Astrocyte of the cerebellum (primary cell): ENCODE measurements around the gene LIMD2.

Experiments used
- DNase-seq: peaks from one replicate; pipeline ENCODE4 v3.0.0-alpha.2; 2011; ENCODE audit warnings: low read depth
- H3K4me3 ChIP-seq: 2 replicates; pipeline ENCODE4 v1.5.1; 2011; ENCODE audit warnings: mild to moderate bottlenecking, low read depth, low read length, moderate library complexity
- in situ Hi-C: cut with HindIII; loops from 2 replicates; pipeline ENCODE4 v1.10.0; 2017; ENCODE audit warnings: low sequenced_read_pairs
- TF ChIP-seq, protein P1 (sequence below): IDR thresholded peaks from 2 replicates; pipeline ENCODE4 v1.5.1; 2012; ENCODE audit warnings: low read length, low read depth, moderate library complexity, mild to moderate bottlenecking; ENCODE audit errors: missing control alignments

LIMD2 gene

DNA sequence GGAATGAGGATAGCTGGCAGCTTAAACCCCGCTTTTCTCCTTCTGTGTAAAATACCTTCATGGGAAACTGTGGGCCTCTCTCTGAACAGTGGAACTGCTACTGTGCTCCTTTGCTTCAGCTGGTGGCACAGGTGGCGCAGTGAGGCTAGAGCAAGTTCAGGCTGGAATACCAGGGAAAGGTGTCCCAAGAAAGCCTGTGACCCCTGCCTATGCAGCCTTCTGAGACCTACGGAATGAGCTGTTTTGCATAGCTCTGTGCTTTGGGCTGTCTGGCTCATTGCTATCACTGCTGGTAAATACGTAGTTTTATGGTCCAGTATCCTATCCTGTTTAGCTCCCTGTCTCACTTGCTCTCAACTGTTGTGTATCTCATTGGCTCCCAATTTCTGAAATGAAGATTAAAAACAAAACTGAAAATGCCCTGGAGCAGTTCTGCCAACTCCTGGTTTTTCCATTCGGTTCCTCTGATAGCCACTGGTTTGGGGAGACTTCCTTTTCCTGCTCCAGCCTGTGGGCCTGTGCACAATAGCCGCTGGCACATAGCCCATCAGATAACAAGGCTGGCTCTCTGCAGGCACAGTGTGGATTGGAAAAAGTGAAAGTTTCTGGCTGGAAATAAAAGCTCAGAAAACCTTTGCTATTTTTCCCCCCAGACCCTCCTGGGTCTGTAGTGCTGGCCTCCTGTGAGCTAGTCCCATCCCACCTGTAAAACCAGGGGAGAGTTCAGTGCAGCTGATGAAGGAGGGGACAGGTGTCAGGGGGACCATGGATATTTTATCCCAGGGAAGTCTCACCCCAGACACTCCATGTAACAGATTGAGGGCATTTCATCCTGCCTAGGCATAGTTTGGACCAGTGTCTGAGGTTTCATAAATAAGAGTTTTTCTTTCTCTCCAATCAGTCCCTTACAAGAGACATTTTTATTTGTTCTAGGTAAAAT lies 24.0 kb downstream of the LIMD2 start:
- TF ChIP-seq, protein P1, sequence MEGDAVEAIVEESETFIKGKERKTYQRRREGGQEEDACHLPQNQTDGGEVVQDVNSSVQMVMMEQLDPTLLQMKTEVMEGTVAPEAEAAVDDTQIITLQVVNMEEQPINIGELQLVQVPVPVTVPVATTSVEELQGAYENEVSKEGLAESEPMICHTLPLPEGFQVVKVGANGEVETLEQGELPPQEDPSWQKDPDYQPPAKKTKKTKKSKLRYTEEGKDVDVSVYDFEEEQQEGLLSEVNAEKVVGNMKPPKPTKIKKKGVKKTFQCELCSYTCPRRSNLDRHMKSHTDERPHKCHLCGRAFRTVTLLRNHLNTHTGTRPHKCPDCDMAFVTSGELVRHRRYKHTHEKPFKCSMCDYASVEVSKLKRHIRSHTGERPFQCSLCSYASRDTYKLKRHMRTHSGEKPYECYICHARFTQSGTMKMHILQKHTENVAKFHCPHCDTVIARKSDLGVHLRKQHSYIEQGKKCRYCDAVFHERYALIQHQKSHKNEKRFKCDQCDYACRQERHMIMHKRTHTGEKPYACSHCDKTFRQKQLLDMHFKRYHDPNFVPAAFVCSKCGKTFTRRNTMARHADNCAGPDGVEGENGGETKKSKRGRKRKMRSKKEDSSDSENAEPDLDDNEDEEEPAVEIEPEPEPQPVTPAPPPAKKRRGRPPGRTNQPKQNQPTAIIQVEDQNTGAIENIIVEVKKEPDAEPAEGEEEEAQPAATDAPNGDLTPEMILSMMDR = no peak
- peak; percentile 90 for DNase-seq
- H3K4me3 ChIP-seq = no peak overlapping the region
- in situ Hi-C loops = loop anchor here (5.0 kb wide), 1 partner anchor 54 kb away; the partner anchor contains the start of gene MAP3K3

GRCh38 chr17:63675231-63675606 lies 24.7 kb downstream of the LIMD2 start:
- TF ChIP-seq, protein P1 = no peak
- no peak for DNase-seq
- in situ Hi-C loops = loop anchor here (5.0 kb wide), 1 partner anchor 53 kb away; the partner anchor contains the start of gene MAP3K3
- H3K4me3 ChIP-seq = no peak overlapping the region

- in situ Hi-C loops = no loop called here
- DNase-seq = no peak
- no peak overlapping the region for H3K4me3 ChIP-seq
- TF ChIP-seq, protein P1 = no peak
Measured at GRCh38 chr17:63672856-63673255, 27.1 kb downstream of the LIMD2 start.

- H3K4me3 ChIP-seq = no peak overlapping the region
- in situ Hi-C loops = no loop called here
- DNase-seq = no peak
- TF ChIP-seq, protein P1 = no peak
Measured at GRCh38 chr17:63665527-63666214, 34.3 kb downstream of the LIMD2 start.

- TF ChIP-seq, protein P1 = no peak
- H3K4me3 ChIP-seq = no peak overlapping the region
- in situ Hi-C loops = no loop called here
Measured at GRCh38 chr17:63659850-63660249, 40.1 kb downstream of the LIMD2 start.

DNA sequence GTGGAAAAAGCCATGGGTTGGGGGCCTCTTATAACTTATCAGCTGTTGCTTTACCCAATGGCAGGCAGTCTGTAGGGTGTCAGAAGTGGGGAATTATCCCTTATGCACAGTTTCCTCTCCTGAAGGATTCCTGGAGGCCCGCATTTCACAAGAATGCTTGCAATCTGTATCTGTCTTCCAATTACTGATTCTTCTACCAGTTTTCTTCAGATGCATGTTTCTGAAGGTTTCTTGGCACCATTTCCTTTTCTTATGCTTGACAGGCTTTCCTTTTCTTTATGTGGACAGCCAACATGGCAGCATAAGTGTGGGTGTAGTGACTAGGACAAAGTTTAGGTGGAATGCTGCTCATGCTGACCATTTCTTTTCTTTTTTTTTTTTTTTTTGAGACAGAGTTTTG lies 41.6 kb downstream of the LIMD2 start:
- no peak for DNase-seq
- TF ChIP-seq, protein P1 = no peak
- no peak overlapping the region for H3K4me3 ChIP-seq
- in situ Hi-C loops = no loop called here

More at GRCh38 chr17:63659850-63660249, 40.1 kb downstream of the LIMD2 start:
- DNase-seq = no peak
